ENCODE measurements around the gene NUCKS1.
A peak's percentile ranks its signal among the peaks of the same experiment; 100 is the strongest.

NUCKS1 gene

DNA sequence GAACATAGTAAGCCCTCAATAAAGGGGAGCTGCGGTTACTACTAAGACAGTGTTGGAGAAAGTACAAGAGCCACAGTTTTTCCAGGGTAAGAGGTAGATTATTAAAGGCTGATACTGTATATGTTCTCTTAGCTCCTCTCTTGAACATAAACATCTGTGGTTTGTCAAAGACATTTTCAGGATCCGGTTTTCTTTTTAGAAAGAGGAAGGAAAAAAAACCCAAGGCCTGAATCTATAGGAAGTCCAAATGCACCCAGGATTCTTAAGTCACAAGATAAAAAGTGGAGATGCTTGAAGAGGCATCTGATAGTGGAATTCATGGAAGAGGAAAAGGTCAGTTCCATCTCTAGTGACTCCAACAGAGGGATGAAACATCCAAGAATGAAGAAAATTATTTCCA lies 45.1 kb downstream of the NUCKS1 start:
- H3K9me3 ChIP-seq (ENCODE audit: insufficient read depth, low read depth, low read length) = no peaks in the 10 kb centered on the region
- H3K4me1 ChIP-seq (ENCODE audit: insufficient read depth, low read length) = peaks cover 11% of the 10 kb centered on the region; the same call in 1 of the 2 replicates
- peaks cover 30% of the 10 kb centered on the region; the same call in 1 of the 2 replicates for H3K36me3 ChIP-seq (ENCODE audit: insufficient read depth, low read depth, low read length)
- no peak overlapping the region for H3K4me3 ChIP-seq (ENCODE audit: low read length)
- no peak overlapping the region for H3K9ac ChIP-seq (ENCODE audit: low read depth, low read length)
- H3K27ac ChIP-seq (ENCODE audit: low read length) = no peak overlapping the region
- H3K27me3 ChIP-seq (ENCODE audit: insufficient read depth, low read length) = no peaks in the 10 kb centered on the region

DNA sequence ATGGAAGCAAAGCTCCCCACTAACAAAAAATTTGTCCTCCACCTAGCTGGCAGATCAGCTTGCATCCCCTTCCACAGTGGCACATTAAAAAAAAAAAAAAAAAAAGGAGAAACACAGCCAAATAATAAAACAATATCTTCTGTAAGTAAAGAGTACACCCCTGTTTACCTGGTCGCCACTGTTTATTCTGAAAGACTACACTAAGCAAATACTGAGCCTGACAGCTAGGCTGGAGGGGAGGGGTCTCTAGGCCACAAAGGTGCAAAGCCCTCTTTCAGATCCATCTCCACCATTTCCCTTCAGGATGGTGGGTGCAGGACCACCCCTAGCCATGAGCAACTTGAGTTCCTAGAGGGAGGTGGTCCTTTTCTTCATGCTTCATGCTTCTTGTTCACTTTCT lies 46.9 kb downstream of the NUCKS1 start:
- Histone ChIP-seq H3K4me3 (ENCODE audit: low read length) (no peak overlapping the region), H3K27me3 (ENCODE audit: insufficient read depth, low read length) (no peaks in the 10 kb centered on the region), H3K4me1 (ENCODE audit: insufficient read depth, low read length) (peaks cover 11% of the 10 kb centered on the region; the same call in 1 of the 2 replicates), H3K27ac (ENCODE audit: low read length) (no peak overlapping the region), H3K9ac (ENCODE audit: low read depth, low read length) (no peak overlapping the region), H3K9me3 (ENCODE audit: insufficient read depth, low read depth, low read length) (no peaks in the 10 kb centered on the region), H3K36me3 (ENCODE audit: insufficient read depth, low read depth, low read length) (peaks cover 13% of the 10 kb centered on the region; the same call in 1 of the 2 replicates)

GRCh38 chr1:205701891-205702290 lies 48.1 kb downstream of the NUCKS1 start:
- Histone ChIP-seq H3K9ac (ENCODE audit: low read depth, low read length) (no peak overlapping the region), H3K27me3 (ENCODE audit: insufficient read depth, low read length) (no peaks in the 10 kb centered on the region), H3K4me1 (ENCODE audit: insufficient read depth, low read length) (peaks cover 11% of the 10 kb centered on the region; the same call in 1 of the 2 replicates), H3K4me3 (ENCODE audit: low read length) (no peak overlapping the region), H3K36me3 (ENCODE audit: insufficient read depth, low read depth, low read length) (peaks cover 13% of the 10 kb centered on the region; the same call in 1 of the 2 replicates), H3K27ac (ENCODE audit: low read length) (no peak overlapping the region), H3K9me3 (ENCODE audit: insufficient read depth, low read depth, low read length) (no peaks in the 10 kb centered on the region)

DNA sequence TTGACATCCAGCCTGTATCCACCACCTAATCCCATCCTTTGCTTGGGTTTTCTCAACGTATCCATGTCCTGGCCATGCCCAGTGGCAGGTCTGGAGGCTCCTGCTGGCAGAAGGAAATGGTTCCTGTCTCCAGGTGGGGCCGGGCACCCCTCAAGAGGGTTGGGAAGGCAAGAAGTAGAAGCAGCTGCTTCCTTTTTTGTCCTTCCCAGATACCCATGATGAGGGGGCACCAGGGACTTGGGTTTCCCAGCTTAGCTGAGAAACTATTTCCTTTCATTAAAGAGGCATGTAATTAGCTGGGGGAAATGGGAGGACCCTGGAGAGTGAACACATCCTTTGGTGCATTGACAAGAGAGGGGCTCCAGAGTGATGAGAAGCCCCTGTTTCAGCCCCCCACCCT lies 48.6 kb downstream of the NUCKS1 start:
- Histone ChIP-seq H3K36me3 (ENCODE audit: insufficient read depth, low read depth, low read length) (peaks cover 13% of the 10 kb centered on the region; the same call in 1 of the 2 replicates), H3K9me3 (ENCODE audit: insufficient read depth, low read depth, low read length) (no peaks in the 10 kb centered on the region), H3K9ac (ENCODE audit: low read depth, low read length) (no peak overlapping the region), H3K4me3 (ENCODE audit: low read length) (0 out of 2 replicates have a peak overlapping the region, but pooled peaks have one; percentile 4), H3K27me3 (ENCODE audit: insufficient read depth, low read length) (no peaks in the 10 kb centered on the region), H3K4me1 (ENCODE audit: insufficient read depth, low read length) (peaks cover 11% of the 10 kb centered on the region; the same call in 1 of the 2 replicates), H3K27ac (ENCODE audit: low read length) (no peak overlapping the region)

GRCh38 chr1:205700865-205701401 lies 49.0 kb downstream of the NUCKS1 start:
- Histone ChIP-seq H3K4me3 (ENCODE audit: low read length) (0 out of 2 replicates have a peak overlapping the region, but pooled peaks have one; percentile 4), H3K27me3 (ENCODE audit: insufficient read depth, low read length) (no peaks in the 10 kb centered on the region), H3K9ac (ENCODE audit: low read depth, low read length) (no peak overlapping the region), H3K27ac (ENCODE audit: low read length) (no peak overlapping the region), H3K4me1 (ENCODE audit: insufficient read depth, low read length) (peaks cover 11% of the 10 kb centered on the region; the same call in 1 of the 2 replicates), H3K36me3 (ENCODE audit: insufficient read depth, low read depth, low read length) (peaks cover 13% of the 10 kb centered on the region; the same call in 1 of the 2 replicates), H3K9me3 (ENCODE audit: insufficient read depth, low read depth, low read length) (no peaks in the 10 kb centered on the region)

DNA sequence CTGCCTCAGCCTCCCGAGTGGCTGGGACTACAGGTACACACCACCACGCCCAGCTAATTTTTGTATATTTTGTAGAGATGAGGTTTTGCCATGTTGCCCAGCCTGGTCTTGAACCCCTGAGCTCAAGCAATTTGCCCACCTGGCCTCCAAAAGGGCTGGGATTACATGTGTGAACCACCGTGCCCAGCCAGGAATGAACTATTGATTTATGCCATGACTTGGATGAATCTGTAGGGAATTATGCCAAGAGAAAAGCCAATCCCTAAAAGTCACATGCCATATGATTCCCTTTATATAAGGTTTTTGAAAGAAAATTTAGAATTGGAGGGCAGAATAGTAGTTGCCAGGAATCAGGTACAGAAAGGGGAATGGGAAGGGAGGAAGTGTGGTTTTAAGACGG lies 50.6 kb downstream of the NUCKS1 start:
- Histone ChIP-seq H3K9ac (ENCODE audit: low read depth, low read length) (no peak overlapping the region), H3K27ac (ENCODE audit: low read length) (no peak overlapping the region), H3K27me3 (ENCODE audit: insufficient read depth, low read length) (no peaks in the 10 kb centered on the region), H3K36me3 (ENCODE audit: insufficient read depth, low read depth, low read length) (peaks cover 5% of the 10 kb centered on the region; the same call in 1 of the 2 replicates), H3K4me1 (ENCODE audit: insufficient read depth, low read length) (peaks cover 11% of the 10 kb centered on the region; the same call in 1 of the 2 replicates), H3K4me3 (ENCODE audit: low read length) (no peak overlapping the region), H3K9me3 (ENCODE audit: insufficient read depth, low read depth, low read length) (no peaks in the 10 kb centered on the region)

DNA sequence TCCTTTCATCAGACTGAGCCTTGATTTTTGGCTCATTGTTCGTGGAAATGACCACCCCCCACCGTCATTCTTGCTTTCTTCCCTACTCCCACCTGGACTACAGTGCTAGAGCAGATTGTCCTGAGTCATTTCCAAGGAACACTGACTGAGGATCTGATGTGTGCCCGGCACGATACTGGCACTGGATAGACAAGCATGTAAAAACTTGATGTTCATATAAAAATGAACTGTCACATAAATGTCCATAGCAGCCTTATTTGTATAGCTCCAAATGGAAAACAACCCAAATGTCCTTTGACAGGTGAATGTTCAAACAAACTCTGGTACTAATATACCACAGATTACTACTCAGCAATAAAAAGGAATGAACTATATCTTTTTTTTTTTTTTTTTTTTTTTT lies 51.1 kb downstream of the NUCKS1 start:
- Histone ChIP-seq H3K9me3 (ENCODE audit: insufficient read depth, low read depth, low read length) (no peaks in the 10 kb centered on the region), H3K4me3 (ENCODE audit: low read length) (no peak overlapping the region), H3K9ac (ENCODE audit: low read depth, low read length) (no peak overlapping the region), H3K27ac (ENCODE audit: low read length) (no peak overlapping the region), H3K36me3 (ENCODE audit: insufficient read depth, low read depth, low read length) (peaks cover 4% of the 10 kb centered on the region; the same call in 1 of the 2 replicates), H3K4me1 (ENCODE audit: insufficient read depth, low read length) (peaks cover 14% of the 10 kb centered on the region), H3K27me3 (ENCODE audit: insufficient read depth, low read length) (no peaks in the 10 kb centered on the region)

GRCh38 chr1:205693421-205693991 lies 56.5 kb downstream of the NUCKS1 start:
- H3K27me3 ChIP-seq (ENCODE audit: insufficient read depth, low read length) = no peaks in the 10 kb centered on the region
- H3K36me3 ChIP-seq (ENCODE audit: insufficient read depth, low read depth, low read length) = no peaks in the 10 kb centered on the region
- no peak overlapping the region for H3K4me3 ChIP-seq (ENCODE audit: low read length)
- H3K9ac ChIP-seq (ENCODE audit: low read depth, low read length) = no peak overlapping the region
- H3K4me1 ChIP-seq (ENCODE audit: insufficient read depth, low read length) = peaks cover 18% of the 10 kb centered on the region
- H3K9me3 ChIP-seq (ENCODE audit: insufficient read depth, low read depth, low read length) = no peaks in the 10 kb centered on the region
- H3K27ac ChIP-seq (ENCODE audit: low read length) = no peak overlapping the region

GRCh38 chr1:205692423-205692822 lies 57.6 kb downstream of the NUCKS1 start:
- no peaks in the 10 kb centered on the region for H3K36me3 ChIP-seq (ENCODE audit: insufficient read depth, low read depth, low read length)
- H3K4me3 ChIP-seq (ENCODE audit: low read length) = no peak overlapping the region
- H3K9ac ChIP-seq (ENCODE audit: low read depth, low read length) = no peak overlapping the region
- H3K9me3 ChIP-seq (ENCODE audit: insufficient read depth, low read depth, low read length) = no peaks in the 10 kb centered on the region
- H3K27me3 ChIP-seq (ENCODE audit: insufficient read depth, low read length) = no peaks in the 10 kb centered on the region
- H3K4me1 ChIP-seq (ENCODE audit: insufficient read depth, low read length) = peaks cover 28% of the 10 kb centered on the region
- no peak overlapping the region for H3K27ac ChIP-seq (ENCODE audit: low read length)

- Histone ChIP-seq H3K9me3 (ENCODE audit: insufficient read depth, low read depth, low read length) (no peaks in the 10 kb centered on the region), H3K27me3 (ENCODE audit: insufficient read depth, low read length) (no peaks in the 10 kb centered on the region), H3K4me3 (ENCODE audit: low read length) (no peak overlapping the region), H3K9ac (ENCODE audit: low read depth, low read length) (no peak overlapping the region), H3K4me1 (ENCODE audit: insufficient read depth, low read length) (peaks cover 30% of the 10 kb centered on the region), H3K27ac (ENCODE audit: low read length) (no peak overlapping the region), H3K36me3 (ENCODE audit: insufficient read depth, low read depth, low read length) (no peaks in the 10 kb centered on the region)
Measured at GRCh38 chr1:205690122-205690756, 59.7 kb downstream of the NUCKS1 start.

- no peak overlapping the region for H3K4me3 ChIP-seq (ENCODE audit: low read length)
- no peaks in the 10 kb centered on the region for H3K27me3 ChIP-seq (ENCODE audit: insufficient read depth, low read length)
- no peak overlapping the region for H3K27ac ChIP-seq (ENCODE audit: low read length)
- H3K4me1 ChIP-seq (ENCODE audit: insufficient read depth, low read length) = peaks cover 30% of the 10 kb centered on the region
- no peak overlapping the region for H3K9ac ChIP-seq (ENCODE audit: low read depth, low read length)
- no peaks in the 10 kb centered on the region for H3K9me3 ChIP-seq (ENCODE audit: insufficient read depth, low read depth, low read length)
- H3K36me3 ChIP-seq (ENCODE audit: insufficient read depth, low read depth, low read length) = no peaks in the 10 kb centered on the region
Measured at GRCh38 chr1:205689479-205689878, 60.5 kb downstream of the NUCKS1 start.

Measured in iPS-20b (cell line).